Thyroid gland (tissue), 4 donors: ENCODE data around the gene SCN8A.

Experiments
- POLR2A ChIP-seq, 2 donors: fragments of 450-650 bp; IDR thresholded peaks; one replicate each; pipeline ENCODE4 v1.6.1; 2017; ENCODE audit warnings: antibody characterized with exemption in 2 of 2, mild to moderate bottlenecking in 2 of 2, moderate library complexity in 1 of 2
- TF ChIP-seq, protein P1 (sequence below), 6 experiments: fragments of 200-600 bp in 3 of 6; fragments of 450-650 bp in 3 of 6; sonication (generic) in 3 of 6; IDR thresholded peaks; one replicate each; pipeline ENCODE4 v1.5.1; 2016 to 2019; ENCODE audit warnings: antibody characterized with exemption in 6 of 6, mild to moderate bottlenecking in 2 of 6, inconsistent platforms in 1 of 6, moderate library complexity in 1 of 6

DNA sequence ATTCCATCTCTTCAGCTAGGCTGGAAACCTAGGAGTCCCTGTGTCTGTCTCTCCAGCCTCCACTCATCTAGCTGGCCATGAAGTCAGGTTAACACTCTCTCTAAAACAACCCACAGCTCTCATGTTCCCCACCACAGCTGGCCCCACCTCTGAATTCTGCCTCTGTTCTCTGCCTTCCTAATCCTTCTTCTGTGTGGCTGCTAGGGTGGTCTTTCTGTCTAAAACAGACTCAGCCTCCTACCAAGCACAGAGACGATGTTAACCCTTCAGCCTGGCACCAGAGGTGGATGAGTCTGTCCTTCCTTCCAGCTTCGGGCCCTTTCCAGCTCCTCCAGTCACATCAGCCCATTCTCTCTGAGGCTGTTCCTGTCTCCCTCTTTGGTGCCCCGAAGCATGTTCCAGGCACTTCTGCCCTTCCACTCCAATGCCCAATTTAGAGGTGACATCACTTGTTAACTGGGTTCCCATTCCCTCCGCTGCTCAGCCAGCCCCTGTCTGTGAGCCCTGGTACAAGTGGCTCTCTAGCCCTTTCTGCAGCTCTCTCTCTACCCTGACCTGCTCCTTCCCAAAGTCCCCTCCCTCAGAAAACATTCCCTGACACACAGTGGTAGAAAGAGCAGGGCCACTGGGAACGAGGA is 248.4 kb downstream of the SCN8A start:
- TF ChIP-seq, protein P1, sequence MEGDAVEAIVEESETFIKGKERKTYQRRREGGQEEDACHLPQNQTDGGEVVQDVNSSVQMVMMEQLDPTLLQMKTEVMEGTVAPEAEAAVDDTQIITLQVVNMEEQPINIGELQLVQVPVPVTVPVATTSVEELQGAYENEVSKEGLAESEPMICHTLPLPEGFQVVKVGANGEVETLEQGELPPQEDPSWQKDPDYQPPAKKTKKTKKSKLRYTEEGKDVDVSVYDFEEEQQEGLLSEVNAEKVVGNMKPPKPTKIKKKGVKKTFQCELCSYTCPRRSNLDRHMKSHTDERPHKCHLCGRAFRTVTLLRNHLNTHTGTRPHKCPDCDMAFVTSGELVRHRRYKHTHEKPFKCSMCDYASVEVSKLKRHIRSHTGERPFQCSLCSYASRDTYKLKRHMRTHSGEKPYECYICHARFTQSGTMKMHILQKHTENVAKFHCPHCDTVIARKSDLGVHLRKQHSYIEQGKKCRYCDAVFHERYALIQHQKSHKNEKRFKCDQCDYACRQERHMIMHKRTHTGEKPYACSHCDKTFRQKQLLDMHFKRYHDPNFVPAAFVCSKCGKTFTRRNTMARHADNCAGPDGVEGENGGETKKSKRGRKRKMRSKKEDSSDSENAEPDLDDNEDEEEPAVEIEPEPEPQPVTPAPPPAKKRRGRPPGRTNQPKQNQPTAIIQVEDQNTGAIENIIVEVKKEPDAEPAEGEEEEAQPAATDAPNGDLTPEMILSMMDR (IDR thresholded peaks at IDR 0.05) = no peak
- no peak for TF ChIP-seq POLR2A (IDR thresholded peaks at IDR 0.05)
